GM21825 (cell line): ENCODE results near the gene PCNP.
A peak's percentile ranks its signal among the peaks of the same experiment; 100 is the strongest.
"Not testable (repeated sequence)": the region's sequence is repeated elsewhere in the genome, so short reads cannot be mapped to it uniquely, and the experiment has no call there.

Experiments
- ATAC-seq: cut with Tn5 transposase; IDR thresholded peaks from one replicate; pipeline ENCODE4 v1.9.1; 2021; ENCODE audit warnings: mild to moderate bottlenecking, moderate library complexity; ENCODE audit not compliant: unreplicated experiment

Gene PCNP

GRCh38 chr3:101561630-101562328 is 12.2 kb upstream of the PCNP start, which contains the start of gene TRMT10C:
TRMT10C (plus strand) TSS chr3:101561868; CDS start chr3:101564782, 2,914 bp downstream.
- peak; percentile 99 for ATAC-seq

GRCh38 chr3:101567528-101568317 is 6.3 kb upstream of the PCNP start:
- no peak for ATAC-seq

GRCh38 chr3:101571028-101571895 is 2.7 kb upstream of the PCNP start:
- ATAC-seq = no peak

- ATAC-seq = peak; percentile 40
These were observed 570 bp downstream of the PCNP start for GRCh38 chr3:101574388-101575112.

- ATAC-seq = no peak
These were observed 3.3 kb downstream of the PCNP start for GRCh38 chr3:101577286-101577685.

DNA sequence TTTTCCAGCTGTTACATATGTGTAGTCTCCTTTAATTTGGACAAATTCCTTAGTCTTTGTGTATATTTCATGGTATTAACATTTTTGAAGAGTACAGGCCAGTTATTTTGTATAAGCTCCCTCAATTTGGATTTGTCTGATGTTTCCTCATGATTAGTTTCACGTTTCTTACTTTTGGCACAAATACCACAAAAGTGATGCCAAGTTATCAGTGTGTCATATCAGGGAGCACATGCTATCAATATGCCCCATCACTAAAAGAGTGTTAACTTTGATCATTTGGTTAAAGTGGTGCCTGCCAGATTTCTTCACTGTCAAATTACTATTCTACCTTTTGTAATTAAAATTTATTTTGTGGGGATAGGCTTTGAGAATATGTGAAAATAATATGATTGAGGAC is 14.6 kb downstream of the PCNP start:
- no peak for ATAC-seq

- no peak for ATAC-seq
These were observed 17.1 kb downstream of the PCNP start for GRCh38 chr3:101591071-101591470.

GRCh38 chr3:101602731-101603130 is 28.8 kb downstream of the PCNP start:
- no peak for ATAC-seq

- no peak for ATAC-seq
These were observed 29.2 kb downstream of the PCNP start for GRCh38 chr3:101603184-101603583.

DNA sequence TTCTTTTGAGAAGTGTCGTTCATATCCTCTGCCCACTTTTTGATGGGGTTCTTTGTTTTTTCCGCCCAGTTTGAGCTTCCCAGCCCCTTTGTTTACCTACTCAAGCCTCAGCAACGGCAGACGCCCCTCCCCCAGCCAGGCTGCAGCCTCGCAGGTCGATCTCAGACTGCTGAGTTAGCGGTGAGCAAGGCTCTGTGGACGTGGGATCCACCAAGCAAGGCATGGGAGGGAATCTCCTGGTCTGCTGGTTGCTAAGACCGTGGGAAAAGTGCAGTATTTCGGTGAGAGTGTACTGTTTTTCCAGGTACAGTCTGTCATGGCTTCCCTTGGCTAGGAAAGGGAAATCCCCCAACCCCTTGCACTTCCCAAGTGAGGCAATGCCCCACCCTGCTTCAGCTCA is 31.4 kb downstream of the PCNP start:
- not testable (repeated sequence) for ATAC-seq

DNA sequence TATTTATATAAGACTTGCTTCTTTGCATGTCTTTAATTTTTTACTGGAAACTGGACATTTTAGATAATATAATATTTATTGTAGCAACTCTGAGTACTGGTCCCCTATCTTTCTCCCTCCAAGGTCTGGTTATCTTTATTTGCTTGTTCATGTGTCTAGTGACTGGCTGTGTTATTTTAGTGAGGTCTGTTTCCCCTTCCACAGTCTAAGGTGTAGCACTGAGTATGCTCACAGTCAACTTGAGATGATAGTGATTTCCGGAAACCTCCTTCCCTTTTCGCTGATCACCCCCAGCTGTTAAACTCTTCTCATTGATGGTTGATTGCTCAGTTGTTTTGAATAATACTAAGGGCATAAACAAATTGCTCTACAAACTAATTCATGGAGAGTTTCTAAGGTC is 37.0 kb downstream of the PCNP start:
- ATAC-seq = no peak

- ATAC-seq = not testable (repeated sequence)
These were observed 39.0 kb downstream of the PCNP start for GRCh38 chr3:101613014-101613413.

GRCh38 chr3:101615525-101615924 is 41.5 kb downstream of the PCNP start:
- no peak for ATAC-seq

DNA sequence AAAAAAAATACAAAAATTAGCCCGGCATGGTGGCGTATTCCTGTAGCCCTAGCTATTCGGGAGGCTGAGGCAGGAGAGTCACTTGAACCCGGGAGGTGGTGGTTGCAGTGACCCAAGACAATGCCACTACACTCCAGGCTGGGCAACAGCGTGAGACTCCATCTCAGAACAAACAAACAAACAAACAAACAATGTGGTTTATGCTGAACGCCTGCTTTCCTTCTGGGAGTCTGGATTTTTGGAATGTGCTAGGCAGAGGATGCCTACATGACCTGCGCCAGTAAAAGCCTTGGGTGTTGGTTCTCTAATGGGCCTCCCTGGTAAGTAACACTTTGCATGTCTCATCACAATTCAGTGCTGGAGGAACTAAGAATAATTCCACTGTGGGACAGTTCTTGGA is 43.5 kb downstream of the PCNP start:
- ATAC-seq = no peak

DNA sequence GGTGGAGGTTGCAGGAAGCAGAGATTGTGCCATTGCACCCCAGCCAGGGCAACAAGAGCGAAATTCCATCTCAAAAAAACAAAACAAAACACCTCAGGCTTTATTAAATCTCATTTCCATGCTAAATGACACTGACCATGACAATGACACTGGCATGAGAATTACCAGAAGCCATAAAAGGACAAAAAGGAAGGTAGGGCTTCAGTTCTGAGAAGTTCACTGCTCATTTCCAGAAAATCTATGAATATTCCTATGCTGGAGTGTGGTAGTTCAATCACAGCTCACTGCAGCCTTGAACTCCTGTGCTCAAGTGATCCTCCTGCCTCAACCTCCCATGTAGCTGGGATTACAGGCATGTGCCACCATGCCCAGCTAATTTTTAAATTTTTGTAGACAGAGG is 44.7 kb downstream of the PCNP start:
- ATAC-seq = no peak

- no peak for ATAC-seq
These were observed 45.8 kb downstream of the PCNP start for GRCh38 chr3:101619734-101620133.

DNA sequence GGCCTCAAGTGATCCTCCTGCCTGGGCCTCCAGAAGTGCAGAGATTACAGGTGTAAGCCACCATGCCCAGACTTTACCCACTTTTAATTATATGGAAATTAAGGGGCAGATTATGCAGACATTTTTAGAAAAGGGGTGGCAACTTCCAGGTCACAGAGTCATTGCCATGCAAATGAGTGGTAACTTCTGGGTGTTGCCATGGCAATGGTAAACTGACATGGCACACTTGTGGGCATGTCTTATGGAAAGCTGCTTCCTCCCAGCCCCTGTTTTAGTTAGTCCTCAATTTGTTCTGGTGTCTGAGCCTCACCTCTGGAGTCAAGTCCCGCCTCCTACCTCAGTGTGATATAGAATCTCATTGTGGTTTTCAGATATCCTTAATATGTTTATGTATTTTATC is 49.7 kb downstream of the PCNP start:
- no peak for ATAC-seq

GRCh38 chr3:101624857-101625256 is 50.9 kb downstream of the PCNP start:
- ATAC-seq = no peak

GRCh38 chr3:101625879-101626278 is 51.9 kb downstream of the PCNP start:
- ATAC-seq = no peak

GRCh38 chr3:101629219-101629618 is 55.2 kb downstream of the PCNP start:
- no peak for ATAC-seq
